GM08714 (cell line): Measurements from ENCODE around the gene KCNC1.

Experiments
- H3K4me3 ChIP-seq: fragments of 200-500 bp; sonication (Bioruptor generic); 2 replicates; pipeline ENCODE4 v1.5.1; 2014; ENCODE audit warnings: mild to moderate bottlenecking, low read length, inconsistent platforms
- ZNF274 ChIP-seq: IDR thresholded peaks from 2 replicates; pipeline ENCODE4 v1.6.1; 2012; ENCODE audit warnings: mild to moderate bottlenecking, low read depth, low read length

Gene KCNC1

GRCh38 chr11:17700991-17701390 is 33.6 kb upstream of the KCNC1 start:
- no peak for TF ChIP-seq ZNF274
- no peak overlapping the region for H3K4me3 ChIP-seq

DNA sequence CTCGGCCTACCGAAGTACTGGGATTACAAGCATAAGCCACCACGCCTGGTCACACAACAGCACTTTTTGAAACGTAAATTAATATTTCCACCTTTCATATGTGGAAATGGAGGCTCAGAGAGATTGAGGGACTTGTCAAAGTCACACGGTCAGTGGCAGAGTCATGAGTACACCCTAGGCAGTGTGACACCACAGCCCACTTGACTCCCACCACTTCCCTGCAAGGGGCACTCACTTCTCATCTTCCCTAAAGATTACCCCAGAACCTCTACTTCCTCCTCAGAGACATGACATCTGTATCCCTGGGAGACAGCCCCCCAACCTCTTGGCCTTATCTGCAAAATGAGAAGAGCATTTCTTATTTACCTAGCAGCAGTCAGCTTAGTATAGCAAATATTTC is 31.7 kb upstream of the KCNC1 start:
- no peak overlapping the region for H3K4me3 ChIP-seq
- no peak for TF ChIP-seq ZNF274

GRCh38 chr11:17703951-17704350 is 30.6 kb upstream of the KCNC1 start:
- H3K4me3 ChIP-seq: no peak overlapping the region
- no peak for TF ChIP-seq ZNF274

GRCh38 chr11:17707830-17708229 is 26.8 kb upstream of the KCNC1 start:
- H3K4me3 ChIP-seq: no peak overlapping the region
- no peak for TF ChIP-seq ZNF274

GRCh38 chr11:17711836-17712235 is 22.7 kb upstream of the KCNC1 start:
- H3K4me3 ChIP-seq: no peak overlapping the region
- TF ChIP-seq ZNF274: no peak

- H3K4me3 ChIP-seq: no peak overlapping the region
- TF ChIP-seq ZNF274: no peak
Measured at GRCh38 chr11:17713851-17714250, 20.7 kb upstream of the KCNC1 start.

DNA sequence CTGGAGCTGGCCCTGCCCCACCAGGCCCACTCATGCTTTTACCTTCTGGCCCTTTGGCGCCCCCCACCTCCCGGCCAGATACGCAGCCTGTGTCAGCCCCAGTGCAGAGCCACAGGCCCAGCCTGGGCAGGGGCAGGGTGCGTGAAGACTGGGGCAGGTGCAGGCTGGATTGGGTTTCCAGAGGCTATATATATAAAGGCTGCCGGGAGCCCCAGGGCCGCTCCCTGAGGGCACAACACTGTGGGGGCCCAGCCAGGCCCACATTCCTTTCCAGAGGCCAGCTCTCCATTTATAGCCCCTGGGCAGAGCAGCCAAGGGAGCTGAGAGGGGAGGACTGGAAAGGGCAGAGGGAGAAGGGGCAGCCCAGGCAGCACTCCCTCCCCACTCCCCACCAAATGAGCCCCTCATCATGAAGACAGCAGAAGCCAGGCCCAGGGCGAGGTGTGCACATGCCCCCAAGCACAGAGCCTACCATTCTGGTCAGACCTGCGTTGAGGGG is 20.2 kb upstream of the KCNC1 start:
- no peak overlapping the region for H3K4me3 ChIP-seq
- TF ChIP-seq ZNF274: no peak

DNA sequence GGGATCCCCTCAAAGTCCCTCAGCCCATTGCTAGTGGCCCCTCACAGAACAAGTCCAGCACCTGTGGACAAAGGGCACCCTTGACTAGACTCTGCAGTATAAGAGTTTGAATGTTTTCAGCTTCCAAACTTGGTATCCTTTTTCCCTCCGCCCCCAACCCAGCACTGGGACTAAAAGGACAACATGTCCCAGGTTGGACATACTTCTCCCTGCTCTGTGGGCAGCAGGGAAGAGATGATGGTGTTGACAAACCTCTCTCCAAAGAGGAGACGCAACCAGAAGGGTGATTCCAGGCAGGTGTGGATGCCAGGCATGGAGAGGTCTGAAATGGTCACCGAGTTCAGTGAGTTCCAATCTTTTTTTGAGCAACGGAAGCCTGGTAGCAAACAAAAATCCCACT is 19.7 kb upstream of the KCNC1 start:
- no peak for TF ChIP-seq ZNF274
- no peak overlapping the region for H3K4me3 ChIP-seq

DNA sequence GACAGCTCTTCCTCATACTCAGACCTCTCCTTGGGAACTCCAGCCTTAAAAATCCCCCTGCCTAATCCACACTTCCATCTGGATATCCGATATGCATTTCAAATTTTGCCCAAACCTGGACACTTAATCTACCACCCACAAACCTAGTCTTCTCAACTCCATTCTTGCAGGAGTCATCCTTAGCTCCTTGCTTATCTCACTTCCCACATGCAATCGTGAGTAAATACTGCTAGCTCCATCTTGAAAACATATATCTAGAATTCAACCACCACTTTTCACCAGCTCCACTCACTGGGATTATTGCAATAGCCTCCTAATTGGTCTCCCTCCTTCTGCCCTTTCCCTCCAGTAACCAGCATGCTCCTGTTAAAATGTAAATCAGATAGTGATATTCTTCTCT is 17.8 kb upstream of the KCNC1 start:
- no peak for TF ChIP-seq ZNF274
- H3K4me3 ChIP-seq: no peak overlapping the region

GRCh38 chr11:17718015-17718414 is 16.6 kb upstream of the KCNC1 start:
- no peak overlapping the region for H3K4me3 ChIP-seq
- no peak for TF ChIP-seq ZNF274

DNA sequence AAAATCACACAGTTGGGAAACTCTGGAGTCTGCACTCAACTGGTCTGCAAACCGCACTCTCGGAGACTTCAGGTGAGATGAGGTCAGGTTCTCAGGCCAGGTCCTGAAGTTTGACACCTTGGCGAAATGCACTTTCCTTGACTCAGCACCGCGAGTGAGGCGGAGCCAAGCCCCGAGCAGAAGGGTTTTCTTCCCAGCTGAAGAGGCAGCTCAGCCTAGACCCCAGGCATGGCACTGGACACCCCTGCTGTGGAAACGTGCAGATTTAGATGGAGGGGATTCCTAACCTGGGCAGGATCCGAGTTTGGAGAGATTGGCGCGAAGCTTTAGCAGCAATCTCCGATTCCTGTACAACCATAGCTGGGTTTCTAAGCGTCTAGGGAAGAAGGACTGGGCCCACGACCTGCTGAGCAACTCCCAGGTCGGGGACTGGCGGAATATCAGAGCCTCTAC is 16.0 kb upstream of the KCNC1 start:
- no peak overlapping the region for H3K4me3 ChIP-seq
- TF ChIP-seq ZNF274: no peak

- TF ChIP-seq ZNF274: no peak
- no peak within 1 kb of the TSS for H3K4me3 ChIP-seq
Measured at GRCh38 chr11:17719028-17719937, 15.3 kb upstream of the KCNC1 start, which contains the start of gene MYOD1. TSS of gene MYOD1 (plus strand) at chr11:17719571. CDS start at chr11:17719783, 212 bp downstream.

GRCh38 chr11:17719938-17720795 is 14.4 kb upstream of the KCNC1 start:
- H3K4me3 ChIP-seq: no peak overlapping the region
- no peak for TF ChIP-seq ZNF274

GRCh38 chr11:17720796-17721171 is 13.8 kb upstream of the KCNC1 start:
- no peak overlapping the region for H3K4me3 ChIP-seq
- TF ChIP-seq ZNF274: no peak
